Endothelial cell of umbilical vein (primary cell): ENCODE results near the gene PLAAT3. TPM values are rescaled to one million over a fixed set of nuclear protein-coding genes. Genes with fewer than 3 reads are reported as not detected.
"Not testable (repeated sequence)": the region's sequence is repeated elsewhere in the genome, so short reads cannot be mapped to it uniquely, and the experiment has no call there.

Experiments used
- BruUV-seq: library from RNA; stranded (reverse); fragments of 400-500 nt; replicated peaks from 2 replicates; lab custom pipeline; 2021; lab: Mats Ljungman, UMichigan
- CTCF ChIA-PET: fragments of 300-600, 350-600 bp; sonication (Branson Sonifier 250); formaldehyde crosslinking; loops from one replicate; lab custom pipeline; 2021; ENCODE audit warnings: antibody characterized with exemption, inconsistent platforms; lab: Charles Lee
- POLR2A ChIA-PET: fragments of 300-600, 350-600 bp; sonication (Branson Sonifier 250); formaldehyde crosslinking; loops from one replicate; lab custom pipeline; 2021; ENCODE audit warnings: antibody characterized with exemption, inconsistent platforms; lab: Charles Lee
- DNase-seq: peaks from one replicate; pipeline ENCODE4 v3.0.0-alpha.2; 2011; ENCODE audit warnings: low read depth, low spot score
- FAIRE-seq: peaks from 2 replicates; lab custom pipeline; 2011; peaks lifted over from hg19 to GRCh38; lab: Jason Lieb, UNC
- H2AFZ ChIP-seq: 2 replicates; pipeline ENCODE4 v1.6.0; 2012; ENCODE audit warnings: low read depth, low read length, control low read depth, inconsistent platforms
- H3K27ac ChIP-seq: 2 replicates; pipeline ENCODE4 v1.5.1; 2011; ENCODE audit warnings: low read depth, mild to moderate bottlenecking, control low read depth, low read length, moderate library complexity; ENCODE audit not compliant: insufficient read depth
- H3K27me3 ChIP-seq, 2 experiments: 2 replicates each; pipeline versions ENCODE4 v1.6.0 to v1.6.1; 2011; ENCODE audit warnings: low read length in 2 of 2, mixed read lengths in 1 of 2; ENCODE audit not compliant: control insufficient read depth in 2 of 2, insufficient read depth in 2 of 2
- H3K36me3 ChIP-seq, 2 experiments: 2 replicates in 1 of 2; 3 replicates in 1 of 2; pipeline ENCODE4 v1.5.1; 2011; ENCODE audit warnings: low read length in 2 of 2, mild to moderate bottlenecking in 1 of 2, moderate library complexity in 1 of 2; ENCODE audit not compliant: control insufficient read depth in 2 of 2, insufficient read depth in 2 of 2; ENCODE audit errors: extremely low read depth in 1 of 2
- H3K4me1 ChIP-seq: 3 replicates; pipeline ENCODE4 v1.5.1; 2011; ENCODE audit warnings: mild to moderate bottlenecking, low read length; ENCODE audit not compliant: control insufficient read depth, insufficient read depth; ENCODE audit errors: extremely low read depth
- H3K4me2 ChIP-seq: 2 replicates; pipeline ENCODE4 v1.6.1; 2011; ENCODE audit warnings: low read length, control low read depth, mixed read lengths; ENCODE audit not compliant: insufficient read depth
- H3K4me3 ChIP-seq, 3 experiments: fragments of 200-600 bp in 1 of 3; sonication (generic), shearing (Covaris generic) in 1 of 3; replicated peaks in 1 of 3; 2 replicates each; pipeline ENCODE4 v1.5.1; 2011 to 2016; ENCODE audit warnings: control low read depth in 3 of 3, low read length in 3 of 3, mild to moderate bottlenecking in 2 of 3, inconsistent platforms in 1 of 3, low read depth in 1 of 3, moderate library complexity in 1 of 3; ENCODE audit not compliant: insufficient read depth in 1 of 3
- H3K79me2 ChIP-seq: 2 replicates; pipeline ENCODE4 v1.6.0; 2012; ENCODE audit warnings: low read length, inconsistent platforms; ENCODE audit not compliant: control insufficient read depth, insufficient read depth
- H3K9ac ChIP-seq: replicated peaks from 2 replicates; pipeline ENCODE3; 2011; ENCODE audit warnings: low read length, control low read depth; ENCODE audit not compliant: insufficient read depth; ENCODE audit errors: extremely low read depth
- H3K9me1 ChIP-seq: replicated peaks from 3 replicates; pipeline ENCODE4 v1.6.0; 2011; ENCODE audit warnings: mild to moderate bottlenecking, low read length; ENCODE audit not compliant: control insufficient read depth, insufficient read depth; ENCODE audit errors: extremely low read depth
- H3K9me3 ChIP-seq: replicated peaks from 2 replicates; pipeline ENCODE4 v1.5.1; 2012; ENCODE audit warnings: low read length, inconsistent platforms; ENCODE audit not compliant: control insufficient read depth, insufficient read depth
- H4K20me1 ChIP-seq: replicated peaks from 2 replicates; pipeline ENCODE3; 2011; ENCODE audit warnings: mild to moderate bottlenecking, low read length; ENCODE audit not compliant: control insufficient read depth, insufficient read depth; ENCODE audit errors: extremely low read depth
- CTCF ChIP-seq, 2 donors: IDR thresholded peaks; 1 replicate in 1 of 2; 2 replicates in 1 of 2; pipeline ENCODE4 v1.5.1; 2011; ENCODE audit warnings: low read length in 2 of 2, mild to moderate bottlenecking in 2 of 2, moderate library complexity in 2 of 2, control low read depth in 1 of 2, inconsistent platforms in 1 of 2, low read depth in 1 of 2; ENCODE audit not compliant: insufficient read depth in 1 of 2; ENCODE audit errors: extremely low read depth in 1 of 2
- EZH2 ChIP-seq: IDR thresholded peaks from 2 replicates; pipeline ENCODE4 v1.6.1; 2012; ENCODE audit warnings: borderline replicate concordance, low read depth, mild to moderate bottlenecking, moderate library complexity, low read length, inconsistent platforms; ENCODE audit not compliant: severe bottlenecking
- FOS ChIP-seq: IDR thresholded peaks from 2 replicates; pipeline ENCODE4 v1.6.1; 2011; ENCODE audit warnings: mild to moderate bottlenecking, low read length, moderate library complexity, borderline replicate concordance; ENCODE audit not compliant: insufficient read depth
- GATA2 ChIP-seq: IDR thresholded peaks from 2 replicates; pipeline ENCODE4 v1.7.0; 2011; ENCODE audit warnings: low read depth, mild to moderate bottlenecking, moderate library complexity, mixed read lengths, low read length; ENCODE audit not compliant: insufficient read length, insufficient read depth
- JUN ChIP-seq: IDR thresholded peaks from 2 replicates; pipeline ENCODE4 v1.6.1; 2011; ENCODE audit warnings: borderline replicate concordance, low read depth; ENCODE audit not compliant: insufficient read length, insufficient read depth
- MAX ChIP-seq: IDR thresholded peaks from 2 replicates; pipeline ENCODE4 v1.6.1; 2011; ENCODE audit not compliant: insufficient read depth, insufficient read length
- MYC ChIP-seq: IDR thresholded peaks from one replicate; pipeline ENCODE4 v1.6.1; 2011; ENCODE audit warnings: mild to moderate bottlenecking, low read depth, low read length
- POLR2A ChIP-seq: IDR thresholded peaks from 2 replicates; pipeline ENCODE4 v1.6.1; 2012; ENCODE audit warnings: low read depth, mild to moderate bottlenecking, control low read depth, low read length
- POLR2AphosphoS5 ChIP-seq: IDR thresholded peaks from 2 replicates; pipeline ENCODE4 v1.6.1; 2012; ENCODE audit warnings: low read depth, mild to moderate bottlenecking, control low read depth, low read length, moderate library complexity; ENCODE audit not compliant: insufficient read depth
- dilution Hi-C: fragments of 300-500 bp; cut with MboI; formaldehyde crosslinking; loops from one replicate; pipeline ENCODE4 v1.15.0; 2019; ENCODE audit warnings: low sequenced_read_pairs; ENCODE audit not compliant: extremely low pct_ligation_motif_present
- intact Hi-C: fragments of 100-400 bp; cut with micrococcal nuclease; formaldehyde crosslinking; loops from one replicate; pipeline ENCODE4 v1.10.0; 2022
- polyA plus RNA-seq, 4 experiments: library from polyadenylated mRNA; depleted of rRNA in 3 of 4; stranded (reverse) in 3 of 4; unstranded in 1 of 4; fragments of >200 nt; gene quantifications; 2 replicates each; pipeline versions ENCODE4 v1.2.1 to v1.2.3, GENCODE V29; 2011 to 2012; ENCODE audit warnings: missing spikeins in 1 of 4
- total RNA-seq: library from RNA; stranded (reverse); gene quantifications from 2 replicates; pipeline ENCODE4 v1.2.3, GENCODE V29; 2021

PLAAT3 gene
- total and polyA plus RNA-seq, 2 donors (not counting 3 experiments of a cell fraction or from before 2014, with no cell fraction given): 22.8 to 40.2 TPM

- POLR2A ChIA-PET: no interaction called here
- DNase-seq (no peak), FAIRE-seq (no peak)
- no peak overlapping the region for H3K9ac ChIP-seq
- dilution Hi-C loops (no loop called here), intact Hi-C loops (no loop called here)
- no peak overlapping the region for H3K4me3 ChIP-seq
- no peak overlapping the region for H3K4me2 ChIP-seq
- no peak overlapping the region for H3K27ac ChIP-seq
- no peaks in the 10 kb centered on the region for H3K36me3 ChIP-seq
- no peaks in the 10 kb centered on the region for H3K9me3 ChIP-seq
- H3K79me2 ChIP-seq: peaks cover 4% of the 10 kb centered on the region
- H3K9me1 ChIP-seq: no peaks in the 10 kb centered on the region
- no peak for TF ChIP-seq MYC
- TF ChIP-seq EZH2: no peak
- no peak for TF ChIP-seq MAX
- no peak for TF ChIP-seq CTCF (IDR thresholded peaks at IDR 0.05; ENCODE audit: extremely low read depth in 1 of 2, insufficient read depth in 1 of 2, low read depth in 1 of 2, low read length in 2 of 2)
- no peak for TF ChIP-seq POLR2AphosphoS5
- TF ChIP-seq JUN: no peak
- TF ChIP-seq FOS: no peak
- no peak for TF ChIP-seq POLR2A
- TF ChIP-seq GATA2: no peak
- H2AFZ ChIP-seq: no peak overlapping the region
- no peaks in the 10 kb centered on the region for H3K27me3 ChIP-seq
- H3K4me1 ChIP-seq: no peaks in the 10 kb centered on the region
- no peaks in the 10 kb centered on the region for H4K20me1 ChIP-seq
- CTCF ChIA-PET: interaction anchor here (1.3 kb wide), 1 partner anchor 33 kb away, joined by 5 read pairs; no protein-coding TSS in a partner anchor
- no TSS peak for BruUV-seq
Measured at GRCh38 chr11:63603180-63603518, 11.1 kb downstream of the PLAAT3 start.

- H3K27me3 ChIP-seq, H3K9ac ChIP-seq, H3K79me2 ChIP-seq, H3K36me3 ChIP-seq, H3K27ac ChIP-seq, H4K20me1 ChIP-seq, H3K4me2 ChIP-seq, H3K9me3 ChIP-seq, H3K4me1 ChIP-seq, POLR2A ChIA-PET, FAIRE-seq, intact Hi-C loops, H3K9me1 ChIP-seq, H2AFZ ChIP-seq, BruUV-seq, dilution Hi-C loops, DNase-seq, H3K4me3 ChIP-seq: not testable (repeated sequence)
- CTCF ChIA-PET: interaction anchor here (1.5 to 1.7 kb wide), 2 partner anchors 33 to 35 kb away, joined by 4 to 5 read pairs; no protein-coding TSS in a partner anchor
Measured at GRCh38 chr11:63602290-63603179, 11.7 kb downstream of the PLAAT3 start.
